Activated T-cell treated with anti-CD3 and anti-CD28 coated beads, Interleukin-2, amount 50 U/mL, for 1 hour (primary cell): ENCODE measurements around the gene CDKAL1.

ENCODE experiments used
- DNase-seq: peaks from one replicate; pipeline ENCODE4 v3.0.0-alpha.2; 2020

Gene CDKAL1

DNA sequence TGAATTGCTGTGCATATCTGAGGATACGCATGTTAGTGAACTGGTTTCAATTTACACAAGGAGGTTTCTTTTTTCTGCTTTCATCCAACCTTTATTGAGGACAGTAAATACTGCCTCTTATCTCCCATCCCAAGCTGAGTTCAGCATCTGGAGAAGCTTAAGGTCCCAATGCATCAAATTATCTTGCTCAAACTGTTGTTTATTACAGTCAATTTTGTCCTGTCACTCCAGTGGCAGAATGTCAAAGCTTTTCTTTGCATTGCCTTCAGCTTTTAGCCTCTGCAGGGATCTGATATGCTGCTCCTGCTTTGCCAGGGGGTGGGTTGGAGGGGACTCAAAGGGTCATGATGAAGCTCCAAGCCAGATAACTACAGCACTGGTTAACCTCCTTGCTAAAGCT lies 623.9 kb downstream of the CDKAL1 start:
- no peak for DNase-seq

DNA sequence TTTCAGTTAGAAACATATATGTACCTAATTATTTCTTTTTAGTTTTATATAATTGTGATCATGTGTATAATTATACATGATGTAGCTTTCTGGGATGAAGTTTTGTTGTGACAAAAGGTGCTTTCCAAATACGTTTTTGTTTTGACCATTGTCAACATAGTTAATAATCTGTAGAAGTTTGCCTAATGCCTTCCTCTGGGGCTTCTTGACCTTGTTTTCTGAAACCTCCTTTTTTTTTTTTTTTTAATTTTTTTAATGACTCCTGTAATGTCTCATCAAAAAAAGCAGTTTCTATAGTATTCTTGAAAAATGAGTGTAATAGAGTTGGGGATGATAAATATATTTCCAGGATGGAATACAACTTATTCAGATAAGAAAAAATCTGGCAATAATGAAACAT lies 624.6 kb downstream of the CDKAL1 start:
- no peak for DNase-seq

DNA sequence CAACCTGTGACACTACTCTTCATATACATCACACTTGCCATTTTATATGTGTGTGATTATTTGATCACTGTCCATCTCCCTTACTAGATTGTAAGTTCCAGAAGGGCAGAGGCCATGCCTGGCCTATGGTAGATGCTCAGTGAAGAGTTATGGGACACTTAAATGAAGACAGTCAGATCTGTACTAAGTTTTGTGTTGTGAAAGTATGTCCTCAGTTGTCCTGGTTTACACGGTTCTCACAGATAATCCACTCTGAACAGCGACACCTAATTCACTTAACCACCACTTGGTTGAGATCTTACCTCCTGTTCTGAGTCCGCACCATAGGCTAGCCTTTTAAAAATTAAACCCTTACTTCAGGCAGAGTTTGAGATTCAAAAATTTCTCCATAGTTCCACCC lies 625.2 kb downstream of the CDKAL1 start:
- no peak for DNase-seq

DNA sequence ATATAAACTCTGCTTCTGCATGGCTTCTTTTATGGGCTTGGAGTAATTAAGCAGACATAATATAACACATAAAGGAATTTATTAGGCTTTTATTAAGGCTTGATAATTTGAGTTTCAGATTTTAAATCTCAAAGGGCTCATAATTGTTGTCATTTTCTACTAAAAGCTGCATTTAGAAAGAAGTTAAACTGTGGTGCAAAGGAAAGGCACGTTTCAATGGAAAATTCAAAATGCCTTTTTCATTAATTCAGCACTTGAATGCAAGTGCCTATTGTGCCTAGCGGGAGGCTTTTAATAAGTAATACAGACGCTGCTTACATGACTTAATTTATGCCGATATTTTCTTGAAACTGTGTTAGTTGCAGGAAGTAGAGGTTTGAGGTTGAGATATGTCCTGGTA lies 627.5 kb downstream of the CDKAL1 start:
- no peak for DNase-seq

DNA sequence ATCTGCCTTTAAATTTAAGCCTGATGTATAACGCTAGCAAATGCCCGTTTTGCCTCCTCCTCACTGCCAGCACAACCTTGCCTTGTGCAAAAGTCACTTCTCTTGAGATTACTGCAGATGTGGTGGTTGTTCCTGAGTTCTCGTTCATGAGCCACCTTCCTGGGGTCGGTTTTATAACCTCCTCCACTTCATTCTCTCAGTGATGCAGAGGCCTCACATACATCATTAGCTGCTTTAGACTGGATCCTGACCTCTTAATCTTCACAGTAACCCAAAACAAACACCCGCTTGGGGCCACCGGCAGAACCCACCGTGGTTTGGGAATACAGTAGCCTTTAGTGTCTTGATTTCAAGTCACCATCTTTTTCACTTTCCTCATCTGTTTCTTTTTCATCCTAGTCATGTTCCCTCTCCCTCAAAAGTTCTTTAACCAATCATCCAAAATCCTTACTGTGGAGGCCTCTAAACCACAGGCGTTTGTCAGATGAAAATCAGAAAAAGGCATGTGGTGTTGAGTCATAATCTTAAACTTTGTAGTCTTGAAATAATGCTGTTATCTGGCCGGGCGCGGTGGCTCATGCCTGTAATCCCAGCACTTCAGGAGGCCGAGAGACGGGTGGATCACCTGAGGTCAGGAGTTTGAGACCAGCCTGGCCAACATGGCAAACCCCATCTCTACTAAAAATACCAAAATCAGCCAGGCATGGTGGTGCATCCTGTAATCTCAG lies 629.0 kb downstream of the CDKAL1 start:
- DNase-seq = no peak

DNA sequence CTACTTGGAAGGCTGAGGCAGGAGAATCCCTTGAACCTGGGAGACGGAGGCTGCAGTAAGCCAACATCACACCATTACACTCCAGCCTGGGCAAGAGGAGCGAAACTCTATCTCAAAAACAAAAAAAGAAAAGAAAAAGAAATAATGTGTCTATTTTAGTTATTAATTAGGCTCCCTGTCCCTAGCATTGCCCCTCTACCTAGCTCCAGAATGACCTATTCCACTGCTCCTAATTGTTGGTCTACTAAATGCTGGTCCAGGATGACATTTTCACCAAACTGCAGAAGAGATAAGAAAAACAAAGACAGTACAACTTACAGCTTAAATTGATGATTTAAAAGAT lies 629.6 kb downstream of the CDKAL1 start:
- DNase-seq = no peak

DNA sequence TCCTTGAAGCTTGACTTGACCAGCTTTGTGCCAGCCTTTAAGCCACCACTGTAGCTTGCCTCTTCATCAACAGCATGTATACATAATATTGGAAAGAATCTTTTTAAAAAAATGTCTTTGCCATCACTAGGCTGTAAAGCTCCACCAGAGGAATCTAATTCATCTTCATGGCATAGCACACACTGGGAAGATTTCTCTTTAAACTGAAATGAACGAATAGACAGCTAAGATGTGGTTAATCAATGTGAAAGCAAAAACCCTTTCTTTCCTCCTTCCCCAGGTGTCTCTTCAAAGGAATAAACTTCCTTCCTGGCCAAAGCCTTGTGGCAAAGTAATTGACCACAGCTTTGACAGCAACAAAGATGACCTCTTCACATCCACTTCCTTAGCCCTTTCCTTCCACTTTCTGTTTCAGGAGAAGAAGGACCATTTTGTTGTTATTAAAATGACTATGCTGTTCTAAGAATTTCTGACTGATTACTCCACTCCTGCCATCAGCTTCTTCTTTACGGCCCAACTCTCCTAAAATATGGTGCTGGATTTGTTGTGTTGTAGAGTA lies 630.6 kb downstream of the CDKAL1 start:
- DNase-seq = no peak

DNA sequence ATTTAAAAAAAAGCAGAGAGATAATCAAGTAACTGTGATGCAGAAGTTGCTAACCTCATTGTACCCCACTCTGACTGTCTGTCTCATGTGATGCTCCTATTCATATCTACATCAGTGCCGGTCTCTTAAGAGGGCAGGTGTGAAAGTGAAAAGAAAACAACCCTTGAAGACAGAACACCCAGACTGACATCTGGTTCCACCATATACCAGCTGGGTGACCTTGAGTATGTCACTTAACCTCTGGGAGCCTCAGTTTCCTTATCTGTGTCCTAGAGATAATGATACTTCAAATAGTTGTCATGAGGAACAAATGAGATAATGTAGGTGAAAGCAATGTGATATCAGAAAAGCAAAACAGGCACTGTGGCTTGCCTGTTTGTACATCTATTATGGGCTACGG lies 632.5 kb downstream of the CDKAL1 start:
- DNase-seq = no peak

DNA sequence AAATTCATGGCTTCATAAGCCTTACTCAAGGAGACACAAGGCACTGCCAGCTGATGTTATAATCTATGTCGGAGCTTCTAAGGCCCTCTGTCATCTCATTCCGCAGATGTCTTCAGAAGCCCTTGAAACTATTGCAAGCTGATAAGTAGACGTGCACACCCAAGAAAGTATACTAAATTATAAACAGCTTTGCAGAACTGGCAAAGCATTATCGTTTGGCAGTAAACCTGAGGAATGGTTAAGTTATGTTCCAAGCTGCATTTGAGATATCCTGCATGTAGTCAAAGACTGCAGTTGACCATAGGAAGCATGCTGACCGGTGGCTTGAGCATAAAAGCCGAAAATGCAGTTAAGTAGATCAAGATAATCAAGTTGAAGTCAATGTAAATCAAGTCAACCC lies 633.5 kb downstream of the CDKAL1 start:
- DNase-seq = no peak

DNA sequence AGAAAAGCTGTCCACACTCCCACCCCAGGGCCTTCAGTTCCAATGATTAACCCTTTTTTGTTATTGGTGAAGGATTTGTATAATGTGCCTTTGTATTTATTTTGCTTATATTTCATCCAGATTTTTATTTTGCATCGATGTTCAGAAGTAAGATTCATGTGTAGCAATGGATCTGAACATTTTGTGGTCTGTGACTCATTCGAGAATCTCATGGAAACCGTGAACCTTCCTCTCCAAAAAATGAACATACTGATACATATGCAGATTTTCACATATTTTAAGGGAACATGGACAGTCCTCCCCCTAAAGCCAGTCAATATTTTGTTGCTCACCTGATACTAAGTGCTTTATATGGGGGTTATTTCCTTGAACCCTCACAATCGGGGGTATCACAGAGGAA lies 637.5 kb downstream of the CDKAL1 start:
- DNase-seq = no peak

DNA sequence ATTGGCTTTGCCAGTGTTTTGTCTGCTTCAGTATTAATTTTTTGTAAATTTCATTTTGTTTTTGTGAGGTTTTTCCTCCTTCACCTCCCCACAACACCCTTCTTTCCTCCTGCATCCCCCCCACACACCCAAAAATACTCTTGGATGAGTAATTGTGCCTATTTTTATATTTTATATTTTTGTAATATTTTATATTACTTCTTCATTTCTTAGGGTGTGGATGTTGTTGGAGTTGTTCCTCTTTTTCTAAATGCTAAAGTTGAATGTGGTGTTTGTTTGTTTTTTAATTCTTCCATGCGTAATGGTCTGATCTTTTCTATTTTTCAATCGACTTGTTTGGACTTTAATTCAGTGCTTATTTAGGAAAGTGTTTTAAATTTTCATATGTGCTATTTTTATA lies 638.8 kb downstream of the CDKAL1 start:
- no peak for DNase-seq

DNA sequence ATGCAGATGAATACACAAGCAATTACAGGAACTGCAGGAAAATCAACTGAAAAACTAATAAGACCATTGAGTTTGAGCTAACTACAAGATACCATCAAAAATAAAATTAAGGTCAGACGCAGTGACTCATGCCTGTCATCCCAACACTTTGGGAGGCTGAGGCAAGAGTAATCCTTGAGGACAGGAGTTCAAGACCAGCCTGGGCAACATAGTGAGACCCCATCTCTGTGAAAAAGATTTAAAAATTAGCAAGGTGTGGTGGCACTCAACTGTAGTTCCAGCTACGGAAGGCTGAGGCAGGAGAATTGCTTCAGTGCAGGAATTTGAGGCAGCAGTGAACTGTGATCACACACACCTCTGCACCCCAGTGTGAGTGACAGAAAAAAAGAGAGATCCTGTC lies 639.4 kb downstream of the CDKAL1 start:
- no peak for DNase-seq

DNA sequence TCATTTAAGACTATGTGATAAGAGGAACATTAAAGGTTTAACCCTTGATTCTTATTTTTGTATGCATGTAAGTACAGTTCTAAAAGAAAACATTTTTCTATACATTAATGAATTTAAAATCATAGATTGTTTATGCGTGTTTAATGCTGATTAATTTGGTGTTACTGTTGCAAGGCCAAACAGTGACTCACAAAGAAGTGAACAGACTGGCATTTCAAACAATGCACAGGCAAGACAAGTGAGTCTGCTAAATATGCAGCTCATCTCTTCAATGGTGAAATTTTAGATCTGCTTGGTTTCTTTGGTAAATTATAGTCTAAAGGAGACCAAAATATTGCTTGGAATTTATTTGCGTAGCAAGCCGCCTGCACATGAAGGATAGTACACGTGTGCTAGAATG lies 641.9 kb downstream of the CDKAL1 start:
- DNase-seq = no peak

DNA sequence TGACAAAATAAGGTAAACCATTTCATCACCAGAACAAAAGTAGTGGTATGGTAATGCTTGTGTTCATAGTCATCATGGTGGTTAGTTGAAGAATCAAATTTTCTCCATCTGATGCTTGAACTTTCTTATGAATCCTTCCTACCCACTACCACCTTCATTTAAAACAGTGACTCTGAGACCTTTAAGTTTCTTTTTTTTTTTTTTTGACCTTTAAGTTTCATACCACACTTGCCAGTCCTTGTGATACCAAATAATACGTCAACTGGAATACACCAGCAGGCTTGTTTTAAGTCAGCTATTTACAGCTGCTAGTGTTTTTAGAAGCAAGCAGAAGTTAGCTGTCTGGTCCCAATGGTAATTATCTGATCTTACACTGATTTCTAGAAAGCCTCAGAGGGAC lies 645.9 kb downstream of the CDKAL1 start:
- no peak for DNase-seq

DNA sequence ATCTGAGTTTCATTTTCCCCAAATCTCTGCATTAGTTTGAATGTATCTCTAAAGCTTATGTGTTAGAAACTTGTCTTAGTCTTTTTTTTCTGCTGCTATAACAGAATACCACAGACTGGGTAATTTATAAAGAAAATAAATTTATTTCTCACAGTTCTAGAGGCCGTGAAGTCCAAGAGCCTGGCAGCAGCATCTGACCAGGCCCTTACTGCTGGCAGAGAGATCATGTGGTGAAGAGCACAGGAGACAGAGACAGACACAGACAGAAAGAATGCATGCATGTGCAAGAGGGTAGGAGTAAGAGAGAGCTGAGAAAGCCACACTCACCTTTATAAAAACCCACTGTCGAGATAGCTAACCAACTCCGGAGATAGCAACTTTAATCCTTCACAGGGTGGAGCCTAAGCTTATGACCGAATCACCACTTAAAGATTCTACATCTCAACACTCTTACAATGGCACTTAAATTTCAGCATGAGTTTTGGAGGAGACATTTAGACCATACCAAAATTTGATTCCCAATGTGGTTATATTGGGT lies 646.6 kb downstream of the CDKAL1 start:
- no peak for DNase-seq

DNA sequence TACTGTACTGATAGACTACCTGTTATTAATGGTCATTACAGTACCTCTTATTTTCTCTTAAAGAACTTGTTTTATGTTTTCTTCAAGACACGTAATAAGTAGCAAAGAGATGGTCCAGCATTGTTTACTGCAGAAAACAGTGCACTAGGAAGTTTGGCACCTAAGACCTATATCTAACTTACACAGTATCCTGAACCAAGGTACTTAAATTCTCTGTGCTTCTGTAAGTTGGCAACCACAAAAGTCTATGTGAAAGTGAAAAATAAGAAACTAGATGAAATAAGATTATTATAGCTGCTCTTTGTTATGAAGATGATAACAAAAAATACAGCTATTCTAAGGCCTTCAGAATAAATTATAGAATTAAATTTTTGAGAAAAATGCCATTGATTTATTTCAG lies 647.6 kb downstream of the CDKAL1 start:
- DNase-seq = no peak

DNA sequence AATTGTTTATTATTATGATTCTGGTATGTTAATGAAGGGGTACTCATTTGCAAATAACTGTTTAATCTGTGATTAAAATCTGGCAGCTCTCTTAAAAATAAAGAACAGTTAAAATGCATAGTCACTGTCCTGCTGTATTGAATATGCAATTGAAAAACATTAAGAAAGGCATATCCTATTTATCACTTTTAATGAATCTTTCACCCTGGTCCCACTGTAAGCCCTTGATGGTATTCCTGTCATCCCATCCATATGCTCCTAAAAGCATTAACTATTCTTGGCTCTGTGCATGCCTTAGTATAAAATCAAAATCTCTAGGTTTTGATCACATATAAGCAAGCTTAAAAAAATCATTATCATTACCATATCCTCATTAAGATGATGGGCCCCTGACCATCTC lies 648.3 kb downstream of the CDKAL1 start:
- no peak for DNase-seq

DNA sequence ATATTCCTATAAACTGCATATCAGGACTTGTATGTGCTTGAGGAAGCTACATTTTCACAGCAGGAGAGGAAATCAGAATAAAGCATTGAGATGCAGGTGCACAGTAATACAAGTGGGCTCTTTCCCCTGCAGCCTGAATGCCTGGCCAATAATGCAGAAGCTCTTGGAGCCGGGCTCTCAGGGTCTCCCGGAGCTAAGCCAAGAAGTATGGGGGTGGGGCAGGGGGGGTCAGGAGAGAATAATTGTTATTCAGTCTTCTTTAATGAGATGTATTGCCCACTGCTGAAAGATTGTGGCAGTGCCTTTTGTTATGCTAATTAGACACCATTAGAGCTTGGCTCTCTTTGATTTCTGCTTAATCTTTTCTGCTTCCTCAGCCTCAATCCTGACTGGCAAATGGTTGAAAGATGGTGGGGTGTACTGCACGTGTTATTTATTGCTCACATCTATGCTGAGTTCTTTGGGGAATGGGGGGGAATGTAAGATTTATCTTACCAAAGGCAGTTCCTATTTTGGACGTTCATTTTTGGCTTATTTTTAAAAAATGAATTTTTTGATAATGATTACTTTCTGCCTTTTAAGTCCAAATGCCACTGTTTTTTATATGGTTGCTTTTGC lies 651.7 kb downstream of the CDKAL1 start:
- DNase-seq = no peak

DNA sequence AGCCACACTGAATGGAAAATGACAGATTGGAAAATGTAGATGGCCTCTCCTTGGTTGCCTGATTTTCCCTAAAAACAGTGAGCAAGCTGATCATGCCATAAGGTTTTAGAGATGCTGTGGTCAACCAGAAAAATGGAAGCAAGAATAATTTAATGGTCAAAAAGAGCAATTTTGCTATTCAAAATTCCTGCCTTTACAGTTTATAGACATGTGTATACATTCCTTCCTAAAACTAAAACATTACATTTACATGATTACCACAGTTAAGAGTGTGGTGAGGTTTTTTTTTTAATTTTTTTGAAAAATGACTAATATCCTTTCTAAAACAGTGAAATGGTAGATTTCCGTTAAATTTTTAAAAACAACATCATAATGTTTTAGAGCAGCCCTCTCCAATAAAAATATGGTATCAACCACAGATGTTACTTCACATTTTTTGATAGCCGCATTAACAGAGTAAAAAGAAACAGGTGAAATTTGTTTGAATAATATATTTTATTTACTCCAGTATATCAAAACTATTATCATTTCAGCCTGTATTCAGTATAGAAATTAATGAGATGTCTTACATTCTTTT lies 652.3 kb downstream of the CDKAL1 start:
- no peak for DNase-seq

DNA sequence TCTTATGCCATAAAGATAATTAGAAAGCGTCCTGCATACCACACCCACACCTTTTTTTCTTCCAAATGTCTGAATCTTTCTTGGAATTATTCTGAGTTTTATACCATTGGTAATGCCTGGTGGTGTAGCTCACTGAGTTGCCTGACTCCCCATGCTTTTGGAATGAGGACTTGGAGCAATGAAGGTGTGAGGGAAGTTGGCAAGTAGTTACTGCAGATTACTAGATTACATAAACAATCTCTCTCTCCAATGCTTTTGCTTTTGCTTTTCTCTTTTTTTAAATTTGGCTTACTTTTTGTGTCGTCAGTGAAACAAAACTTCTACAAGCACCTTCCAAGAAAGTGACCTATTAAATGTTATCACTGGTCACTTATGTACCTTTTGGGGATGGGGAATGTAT lies 653.2 kb downstream of the CDKAL1 start:
- DNase-seq = no peak

DNA sequence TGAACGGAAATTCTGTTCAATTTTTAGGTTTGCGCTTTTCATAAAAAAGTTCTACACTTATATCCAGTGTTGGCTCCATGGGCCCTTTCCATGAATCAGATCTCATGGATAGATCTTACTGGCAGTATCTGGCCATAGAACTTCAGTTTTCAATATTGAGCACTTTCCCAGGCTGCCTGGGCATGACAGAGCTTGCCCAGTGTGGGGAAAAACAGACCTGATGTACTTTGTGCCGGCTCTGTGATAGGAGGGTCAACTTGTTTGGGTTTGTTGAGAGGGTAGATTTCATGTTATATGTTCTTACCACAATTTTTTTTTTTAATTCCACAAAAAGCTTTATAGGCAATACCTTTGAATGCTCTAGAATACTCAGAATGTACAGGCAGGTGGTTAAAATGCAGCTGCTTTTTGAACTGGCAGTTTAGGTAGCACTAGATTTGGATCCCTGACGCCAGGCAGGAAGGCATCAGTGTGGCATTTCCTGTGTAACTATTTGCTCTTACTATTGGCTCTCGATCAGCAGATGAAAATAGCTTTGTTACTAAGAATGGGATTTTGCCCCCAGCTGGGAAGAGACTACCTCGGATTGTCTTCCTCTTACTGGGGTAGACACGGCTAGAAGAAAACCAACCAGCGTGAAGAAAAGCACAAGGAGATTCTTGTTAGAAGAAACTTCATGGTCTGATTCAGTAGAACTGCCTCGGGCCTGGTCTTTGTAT lies 654.4 kb downstream of the CDKAL1 start:
- DNase-seq = no peak

DNA sequence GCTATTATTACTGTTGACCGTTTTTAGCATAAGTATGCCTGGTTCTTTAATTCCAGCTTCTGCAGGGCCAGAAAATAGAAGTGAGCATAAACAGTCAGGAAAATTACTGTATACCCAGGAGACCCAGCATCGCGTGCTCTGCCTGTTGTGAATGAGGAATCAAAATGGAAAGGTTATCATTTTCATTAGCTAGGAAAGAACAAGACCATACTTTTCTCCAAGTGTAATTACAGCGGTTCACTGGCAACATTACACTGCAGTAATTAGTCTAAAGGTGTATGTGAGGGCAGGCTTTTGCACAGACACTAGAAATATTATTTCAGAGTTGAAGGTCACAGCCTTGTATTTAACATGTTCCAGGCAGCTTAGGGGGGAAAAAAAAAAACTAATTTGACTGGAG lies 655.5 kb downstream of the CDKAL1 start:
- DNase-seq = no peak

DNA sequence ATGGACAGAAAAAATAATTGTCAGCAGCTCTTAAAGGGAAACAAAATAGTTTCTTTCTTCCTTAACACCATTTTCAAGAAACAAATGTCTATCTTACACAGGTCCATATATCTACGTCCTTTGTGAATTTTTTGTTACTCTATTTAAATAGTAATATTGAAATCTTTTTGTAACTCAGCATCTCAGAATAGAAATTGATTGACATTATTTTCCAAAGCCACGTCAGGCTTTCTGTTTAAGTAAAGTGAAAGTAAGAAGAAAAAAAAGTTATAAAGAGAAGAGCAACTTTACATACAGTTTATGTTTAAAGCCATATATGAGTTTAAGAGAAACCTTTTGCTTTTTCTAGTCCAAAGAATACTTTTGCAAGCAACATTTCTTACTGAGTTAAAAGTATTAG lies 656.4 kb downstream of the CDKAL1 start:
- DNase-seq = no peak
